A204.1 (cell line): ENCODE results near the gene ADISSP.

Experiments
- FAIRE-seq: peaks from 2 replicates; lab custom pipeline; 2012; peaks lifted over from hg19 to GRCh38; lab: Jason Lieb, UNC

ADISSP gene

DNA sequence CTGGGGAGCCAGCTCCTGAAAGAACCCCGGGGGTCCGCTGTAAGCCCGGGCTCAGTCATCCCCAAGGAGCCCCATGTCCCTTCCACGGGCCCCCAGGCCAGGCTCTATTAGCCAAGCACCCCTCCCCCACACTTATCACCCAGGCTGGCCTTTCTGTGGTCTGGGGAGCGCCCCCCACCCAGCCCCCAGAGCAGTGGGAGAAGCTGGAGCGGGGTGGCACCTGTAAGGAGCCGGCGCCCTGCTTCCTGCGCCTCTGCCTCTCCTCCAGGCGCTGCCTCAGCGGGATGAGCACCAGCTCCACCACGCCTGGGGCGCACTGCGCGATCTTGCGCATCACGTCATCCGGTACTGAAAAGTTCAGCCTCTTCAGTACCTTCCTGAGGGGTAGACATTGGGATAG is 11.4 kb upstream of the ADISSP start:
- FAIRE-seq, result no peak

DNA sequence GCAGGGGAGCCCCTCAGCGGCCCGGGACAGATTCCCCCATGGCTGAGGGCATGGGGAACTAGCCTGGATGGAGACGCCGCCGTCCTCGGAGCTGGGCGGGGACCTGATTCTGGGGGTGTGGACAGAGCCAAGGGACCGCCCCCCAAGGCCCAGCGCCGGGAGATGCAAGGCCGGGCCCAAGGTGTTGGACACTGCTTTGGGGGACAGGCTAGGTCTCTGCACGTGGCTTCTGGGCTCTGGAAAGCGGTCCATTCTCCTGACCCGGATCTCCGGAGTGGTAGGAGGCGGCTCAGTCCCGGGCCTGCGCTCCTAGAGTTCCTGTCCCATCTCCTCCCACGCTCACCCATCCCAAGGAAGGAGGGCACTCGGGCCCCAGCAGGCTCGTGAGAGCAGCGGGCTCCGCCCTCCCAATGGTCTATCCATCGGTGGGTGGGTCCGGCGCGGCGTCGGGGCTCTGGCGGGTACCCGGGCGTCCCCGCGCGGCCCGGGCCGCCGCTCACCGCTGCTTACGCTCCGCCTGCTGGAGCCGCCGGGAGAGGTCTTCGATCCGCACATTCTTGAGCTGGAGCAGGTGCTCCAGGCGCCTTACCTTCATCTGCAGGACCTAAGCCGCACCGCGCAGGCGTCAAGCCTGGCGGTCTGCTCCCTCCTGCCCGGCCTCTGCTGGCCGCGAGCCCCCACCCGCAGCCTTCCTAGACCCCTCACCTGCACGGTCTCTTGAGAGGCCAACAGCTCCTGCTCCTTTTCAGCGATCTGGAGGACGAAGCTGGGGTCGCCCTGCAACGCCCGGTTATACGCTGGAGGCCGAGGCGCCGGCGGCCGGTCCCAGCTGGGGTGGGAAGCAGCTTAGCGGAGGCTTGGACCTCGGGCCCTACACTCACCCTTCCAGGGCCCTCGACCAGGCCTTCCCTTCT is 10.4 kb upstream of the ADISSP start:
- no peak for FAIRE-seq

DNA sequence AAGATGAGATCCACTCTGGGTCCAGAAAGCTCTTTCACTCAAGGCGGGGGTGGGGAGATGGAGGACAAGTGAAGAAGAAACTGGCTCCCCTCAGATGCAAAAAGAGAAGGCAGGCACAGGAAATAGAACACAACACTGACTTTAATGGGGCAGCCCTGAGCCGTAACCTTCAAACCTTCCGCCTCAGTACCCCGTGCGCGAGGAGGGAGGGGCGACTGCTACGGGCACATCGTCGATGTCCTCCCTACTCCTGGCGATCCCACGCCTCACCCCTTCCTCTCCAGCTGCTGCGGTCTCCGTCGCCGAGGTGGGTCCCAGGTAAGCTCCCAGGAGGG is 9.8 kb upstream of the ADISSP start:
- no peak for FAIRE-seq

DNA sequence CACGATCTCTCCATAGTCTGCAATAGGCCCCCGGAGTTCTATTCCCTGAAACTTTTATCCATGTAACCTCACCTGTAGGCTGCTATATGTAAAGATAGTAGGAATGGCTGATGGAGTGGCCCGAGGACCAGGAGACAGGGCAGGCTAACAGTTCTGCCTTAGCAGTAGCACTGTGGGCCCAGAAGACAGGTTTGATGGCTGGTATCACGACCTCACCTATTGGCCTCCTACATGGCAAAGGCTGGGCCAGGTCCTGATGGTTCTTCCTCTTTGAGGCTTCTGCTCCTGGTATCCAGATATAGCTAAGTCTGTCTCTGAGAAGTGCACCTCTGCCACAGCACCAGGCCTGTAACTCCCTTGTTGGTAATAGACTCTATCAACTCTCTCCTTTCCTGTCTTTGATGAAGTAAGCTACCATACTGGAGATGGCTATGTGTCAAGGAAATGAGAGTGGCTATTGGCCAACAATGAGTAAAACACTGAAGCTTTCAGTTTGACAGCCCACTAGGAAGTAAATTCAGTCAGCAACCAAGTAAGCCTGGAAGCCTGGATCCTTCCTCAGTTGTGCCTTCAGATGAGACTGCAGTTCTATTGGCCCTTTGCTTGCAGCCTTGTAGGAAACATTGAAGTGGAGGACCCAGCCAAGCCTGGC is 8.0 kb upstream of the ADISSP start:
- FAIRE-seq, result no peak

DNA sequence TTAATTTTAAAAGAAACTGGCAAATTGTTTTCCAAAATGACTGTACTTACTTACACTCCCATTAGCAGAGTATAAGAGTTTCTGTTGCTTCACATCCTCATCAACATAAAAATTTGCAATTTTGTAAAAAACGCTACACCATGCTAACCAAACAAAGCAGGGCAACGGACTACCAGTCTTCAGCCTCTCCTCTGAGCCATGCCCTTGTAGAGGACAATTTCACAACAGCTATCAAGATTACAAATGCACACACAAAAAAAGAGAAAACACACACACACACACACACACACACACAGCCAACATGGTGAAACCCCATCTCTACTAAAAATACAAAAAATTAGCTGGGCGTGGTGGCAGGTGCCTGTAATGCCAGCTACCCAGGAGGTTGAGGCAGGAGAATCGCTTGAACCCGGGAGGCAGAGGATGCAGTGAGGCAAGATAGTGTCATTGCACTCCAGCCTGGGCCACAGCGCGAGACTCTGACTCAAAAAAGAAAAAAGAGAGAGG is 4.1 kb upstream of the ADISSP start:
- no peak for FAIRE-seq

DNA sequence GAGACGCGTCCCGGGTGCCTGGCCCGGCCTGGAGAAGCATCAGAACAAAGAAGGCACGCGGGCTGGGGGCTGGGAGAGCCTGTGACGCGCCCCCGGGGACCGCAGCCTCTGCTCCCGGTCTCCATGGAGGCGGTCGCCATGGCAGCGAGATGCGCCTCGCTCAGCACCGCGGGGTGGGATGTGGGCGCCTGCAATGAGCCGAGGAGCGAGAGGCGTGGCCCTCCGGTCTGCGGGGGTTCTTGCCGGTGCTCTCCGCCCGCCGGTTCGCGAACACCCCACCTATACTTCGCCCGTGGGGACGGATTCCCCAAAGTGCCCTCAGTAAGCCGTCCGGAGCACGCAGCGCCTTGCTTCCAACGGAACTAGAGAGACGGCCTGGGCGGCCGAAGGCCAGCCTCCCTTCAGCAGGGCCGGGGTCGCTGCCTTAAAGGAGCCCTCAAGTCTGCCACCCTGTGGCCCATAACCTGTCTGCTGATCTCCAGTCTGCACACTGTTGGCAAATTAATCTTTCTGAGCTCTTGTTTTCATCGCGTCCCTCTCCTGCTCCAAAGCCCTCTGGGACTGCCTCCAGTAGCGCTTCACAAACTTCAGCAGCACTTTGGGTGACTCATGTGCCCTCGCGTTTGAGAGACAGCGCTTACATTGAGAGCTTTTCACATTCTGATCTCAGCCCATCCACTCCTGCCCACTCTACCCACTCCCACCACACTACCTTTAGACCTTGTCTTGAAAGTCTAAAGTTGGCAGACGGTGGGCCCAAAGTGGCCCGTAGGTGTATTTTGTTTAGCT is 983 bp upstream of the ADISSP start:
- no peak for FAIRE-seq

DNA sequence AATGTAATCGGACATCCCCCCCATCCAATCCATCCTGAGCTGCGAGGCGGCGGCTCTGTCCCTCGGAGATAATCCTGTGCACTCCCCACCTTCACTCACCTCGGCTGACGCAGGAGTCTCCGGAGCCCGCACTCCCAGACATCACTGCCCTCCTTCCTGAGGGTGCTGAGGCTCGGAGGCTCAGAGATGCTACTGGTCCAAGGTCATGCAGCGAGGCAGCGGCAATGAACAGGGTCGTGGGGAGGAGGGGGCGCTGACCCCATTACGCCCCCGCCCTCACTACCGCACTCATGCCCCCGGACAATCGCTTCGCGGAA is 485 bp downstream of the ADISSP start:
- FAIRE-seq, result no peak

DNA sequence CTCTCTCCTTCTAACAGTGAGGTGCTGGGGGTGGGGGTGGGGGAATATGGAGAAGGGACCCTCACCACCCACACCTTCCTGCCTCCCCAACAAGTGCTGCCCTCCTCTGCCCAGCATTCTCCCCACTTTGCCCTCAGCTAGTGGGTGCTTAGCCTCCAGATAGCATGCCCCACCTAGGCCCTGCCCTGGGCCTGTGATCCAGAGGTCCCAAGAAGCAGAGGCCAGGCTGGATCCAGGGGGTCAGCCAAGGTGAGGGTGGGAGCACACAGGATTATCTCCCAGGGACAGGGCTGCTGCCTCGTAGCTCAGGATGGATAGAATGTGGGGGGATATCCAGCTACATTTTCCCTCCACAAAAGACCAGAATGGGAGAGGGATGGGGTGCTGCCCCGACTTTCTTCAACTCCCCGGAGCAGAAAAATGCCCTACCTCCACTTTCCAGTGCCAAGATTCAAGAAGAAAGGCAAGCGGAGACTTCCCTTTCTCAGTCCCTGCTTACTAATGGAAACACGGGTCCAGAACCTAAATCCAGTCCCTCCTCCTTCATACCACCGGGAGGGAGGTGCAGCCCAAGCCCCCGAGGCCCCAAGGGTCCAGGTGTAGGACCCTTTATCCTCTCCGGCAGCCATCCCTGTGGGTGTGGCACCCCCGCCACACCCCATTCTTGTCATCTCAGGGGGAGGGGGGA is 987 bp downstream of the ADISSP start:
- FAIRE-seq, result no peak

DNA sequence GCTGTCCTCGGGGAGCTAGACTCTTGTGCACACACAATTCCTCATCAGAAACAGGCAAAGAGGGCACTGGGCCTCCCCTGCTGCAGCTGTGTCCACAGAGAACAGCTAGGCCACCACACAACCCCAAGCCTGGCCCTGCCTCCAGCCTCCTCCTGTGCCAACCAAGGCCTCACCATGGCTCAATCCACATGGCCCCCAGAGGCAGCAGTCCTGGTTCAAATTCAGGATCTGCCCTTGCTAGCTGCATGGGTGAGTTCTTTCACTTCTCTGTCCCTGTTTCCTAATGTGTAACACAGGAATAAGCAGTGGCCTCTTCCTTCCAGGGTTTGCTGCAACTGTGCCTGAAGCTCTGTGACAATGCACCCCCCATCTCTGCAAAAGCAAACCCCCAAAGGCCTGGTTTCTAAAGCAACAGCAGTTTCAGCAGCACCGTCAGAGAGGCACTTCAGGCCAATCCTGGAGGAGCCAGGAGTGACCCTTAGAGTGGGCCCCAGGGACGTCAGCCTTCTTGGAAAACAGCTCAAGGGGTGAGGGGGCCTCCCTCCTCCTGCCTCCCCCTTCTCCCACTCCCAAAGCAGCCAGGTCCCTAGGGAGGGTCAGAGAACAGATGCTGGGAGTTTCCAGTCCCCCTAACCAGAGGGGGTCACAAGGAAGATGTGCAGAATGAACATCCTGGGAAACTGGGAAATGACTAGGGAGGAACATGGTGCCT is 2.2 kb downstream of the ADISSP start:
- no peak for FAIRE-seq

DNA sequence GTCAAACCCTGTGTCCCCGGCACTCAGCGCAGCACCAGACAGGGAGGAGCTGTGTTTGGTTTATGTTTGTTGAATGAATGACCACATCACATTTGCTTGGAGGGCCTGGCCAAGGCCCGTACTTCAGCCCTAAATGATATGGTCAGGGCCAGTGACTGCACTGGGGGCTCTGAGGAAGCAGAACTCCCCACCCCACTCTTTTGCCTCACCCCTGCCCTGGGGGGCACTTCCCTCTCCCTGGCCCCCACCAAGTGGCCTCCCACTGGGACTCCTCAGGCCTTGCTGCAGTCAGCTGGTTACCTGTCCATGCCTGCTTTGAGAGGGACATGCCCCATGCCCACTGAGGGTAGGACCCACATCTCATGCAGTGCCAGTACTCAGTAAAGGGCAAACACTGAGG is 2.9 kb downstream of the ADISSP start:
- FAIRE-seq, result no peak

DNA sequence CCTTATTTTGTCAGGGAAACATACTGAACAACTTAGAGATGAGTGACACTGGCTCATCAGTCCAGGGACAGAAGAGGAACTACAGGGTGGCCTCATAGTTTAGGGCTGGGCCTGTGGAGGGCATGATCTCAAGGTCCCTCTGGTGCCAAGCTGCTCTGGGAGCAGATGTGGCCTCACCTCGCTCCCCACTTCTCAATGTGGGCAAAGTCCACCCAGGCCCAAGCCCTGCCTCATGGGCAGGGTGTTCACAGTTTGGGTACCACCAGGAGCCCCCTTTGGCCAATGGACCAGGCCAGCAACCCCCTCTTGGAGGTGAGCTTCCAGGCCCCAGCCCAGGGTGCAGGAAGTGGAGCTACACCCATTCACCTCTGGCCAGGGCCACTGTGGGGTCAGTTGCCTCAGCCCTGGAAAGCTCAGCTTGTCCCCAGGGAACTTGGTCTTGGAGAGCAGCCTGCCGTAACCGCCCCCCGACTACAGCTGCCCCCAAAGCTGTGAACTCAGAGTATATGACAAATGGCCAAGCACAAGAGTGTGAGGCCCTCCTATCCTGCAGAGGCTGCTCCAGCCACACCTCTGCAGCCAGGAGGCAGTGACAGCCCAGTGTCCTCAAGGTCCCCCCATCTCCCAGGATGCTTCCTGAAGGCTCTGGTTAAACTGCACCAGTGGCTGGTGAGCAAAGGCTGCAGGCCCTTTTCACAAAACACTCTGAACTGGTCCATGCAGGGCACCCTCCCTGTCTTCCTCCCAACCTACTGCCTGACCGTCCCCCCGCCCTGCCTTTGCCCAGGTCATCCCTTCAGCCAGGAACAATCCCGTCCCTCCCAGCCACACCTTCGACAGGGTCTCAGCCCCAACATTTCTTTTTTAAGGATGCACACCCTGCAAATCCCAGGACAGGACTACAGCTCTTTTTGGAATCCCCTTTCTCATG is 3.6 kb downstream of the ADISSP start:
- FAIRE-seq, result no peak

DNA sequence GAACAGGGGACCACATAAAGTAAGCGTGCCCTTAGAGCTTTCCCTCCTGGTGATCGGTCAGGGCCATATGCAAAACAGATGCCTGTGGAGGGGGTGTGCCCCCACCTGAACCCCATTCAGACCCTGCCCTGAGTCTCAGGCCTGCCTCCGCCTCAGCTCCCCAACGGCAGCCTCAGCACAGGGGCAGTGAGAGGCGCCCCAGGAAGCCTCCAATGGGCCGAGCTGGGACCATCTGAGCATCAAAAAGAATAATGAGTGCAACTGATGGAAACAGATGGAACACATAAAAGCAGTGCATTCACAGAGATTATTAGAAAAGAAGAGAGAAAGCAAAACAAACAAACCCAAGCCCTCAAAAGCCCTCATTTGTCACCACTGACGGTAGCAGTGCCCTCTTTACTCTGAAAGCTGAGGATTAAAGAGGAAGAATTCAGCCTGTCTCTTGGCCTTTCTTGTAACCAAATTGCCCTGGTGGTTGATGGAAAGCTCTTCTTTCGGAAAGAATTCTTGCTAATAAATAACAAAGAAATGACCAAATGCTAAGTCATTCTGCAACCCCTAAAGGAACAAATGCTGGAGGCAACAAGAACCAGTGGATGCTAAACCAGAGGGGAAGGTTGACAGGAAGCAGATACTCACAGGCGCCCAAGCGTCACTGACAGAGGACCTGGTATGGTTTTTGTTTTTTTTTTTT is 6.8 kb downstream of the ADISSP start:
- no peak for FAIRE-seq

DNA sequence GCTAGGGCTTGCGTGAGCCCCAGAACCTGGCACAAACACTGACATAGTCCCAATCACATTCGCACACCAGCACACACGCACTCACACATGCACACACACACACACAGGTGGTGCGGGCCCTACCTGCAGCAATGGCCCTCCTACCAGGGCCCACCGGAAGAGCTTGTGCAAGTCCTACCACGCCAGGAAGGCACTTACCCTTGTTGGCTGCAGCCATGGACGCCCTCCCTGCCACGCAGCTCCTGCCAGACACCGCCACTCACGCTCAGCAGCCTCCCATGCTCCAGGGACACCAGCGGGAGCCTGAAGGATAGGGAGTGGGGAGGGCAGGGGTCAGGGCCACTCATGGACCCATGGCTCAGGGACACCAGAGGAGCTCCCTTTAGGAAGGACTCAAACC is 7.7 kb downstream of the ADISSP start:
- FAIRE-seq, result no peak

DNA sequence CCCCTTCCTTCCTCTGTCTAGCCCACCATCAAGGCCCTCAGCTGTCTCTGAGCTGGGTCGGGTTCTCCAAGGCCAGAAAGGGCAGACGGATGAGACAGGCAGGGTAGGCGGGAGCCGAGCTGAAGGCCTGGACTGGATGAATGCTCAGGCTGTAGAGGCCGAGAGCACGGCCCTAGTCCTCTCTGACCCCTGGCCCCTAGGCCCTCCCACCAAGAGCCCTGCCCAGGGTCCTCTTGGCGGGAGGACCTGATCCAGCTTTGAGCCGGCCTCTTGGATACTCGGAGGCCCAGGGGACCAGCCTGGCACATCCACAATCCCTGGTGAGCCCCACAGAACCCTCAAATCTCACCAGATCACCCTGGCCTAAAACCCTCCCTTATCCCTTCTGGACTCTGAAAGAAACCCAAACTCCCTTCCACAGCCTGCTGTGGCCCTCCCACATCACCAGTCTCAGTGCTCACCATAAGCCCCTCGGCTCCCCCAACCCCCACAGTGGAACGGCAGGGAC is 8.2 kb downstream of the ADISSP start:
- no peak for FAIRE-seq

DNA sequence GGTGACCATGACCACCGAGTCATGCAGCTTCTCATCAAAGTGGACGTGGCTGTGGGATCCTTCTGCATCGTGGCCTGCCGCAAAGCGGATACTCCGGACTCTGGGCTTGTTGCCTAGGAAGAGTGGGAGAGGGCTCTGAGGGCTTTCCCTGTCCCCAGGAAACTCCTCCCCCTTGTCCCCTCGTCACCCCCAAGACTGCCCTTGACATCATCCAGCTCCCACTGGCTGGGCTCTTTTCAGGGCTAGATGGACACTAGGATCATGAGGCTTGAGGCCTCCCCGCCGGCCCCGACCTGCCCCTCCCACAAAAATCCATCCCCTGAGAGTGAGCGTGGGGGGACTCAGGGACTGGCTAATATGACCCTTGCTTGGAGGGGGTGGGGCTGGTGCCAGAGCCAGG is 9.0 kb downstream of the ADISSP start:
- no peak for FAIRE-seq

DNA sequence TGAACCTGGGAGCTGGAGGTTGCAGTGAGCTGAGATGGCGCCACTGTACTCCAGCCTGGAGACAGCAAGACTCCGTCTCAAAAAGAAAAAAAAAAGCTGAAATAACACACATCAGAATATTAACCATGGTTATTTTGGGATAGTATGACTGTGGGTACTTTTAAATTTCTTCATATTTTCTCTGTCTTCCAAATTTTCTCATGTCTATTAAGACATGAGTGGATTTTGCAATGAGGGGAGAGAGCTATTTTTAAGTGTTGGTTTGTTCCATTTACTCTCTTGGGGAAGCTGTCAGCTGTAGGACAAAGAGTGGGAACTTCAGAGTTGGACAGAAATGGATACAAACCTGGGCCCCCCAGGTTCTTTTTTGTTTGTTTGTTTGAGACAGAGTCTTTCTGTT is 10.3 kb downstream of the ADISSP start:
- FAIRE-seq, result no peak

DNA sequence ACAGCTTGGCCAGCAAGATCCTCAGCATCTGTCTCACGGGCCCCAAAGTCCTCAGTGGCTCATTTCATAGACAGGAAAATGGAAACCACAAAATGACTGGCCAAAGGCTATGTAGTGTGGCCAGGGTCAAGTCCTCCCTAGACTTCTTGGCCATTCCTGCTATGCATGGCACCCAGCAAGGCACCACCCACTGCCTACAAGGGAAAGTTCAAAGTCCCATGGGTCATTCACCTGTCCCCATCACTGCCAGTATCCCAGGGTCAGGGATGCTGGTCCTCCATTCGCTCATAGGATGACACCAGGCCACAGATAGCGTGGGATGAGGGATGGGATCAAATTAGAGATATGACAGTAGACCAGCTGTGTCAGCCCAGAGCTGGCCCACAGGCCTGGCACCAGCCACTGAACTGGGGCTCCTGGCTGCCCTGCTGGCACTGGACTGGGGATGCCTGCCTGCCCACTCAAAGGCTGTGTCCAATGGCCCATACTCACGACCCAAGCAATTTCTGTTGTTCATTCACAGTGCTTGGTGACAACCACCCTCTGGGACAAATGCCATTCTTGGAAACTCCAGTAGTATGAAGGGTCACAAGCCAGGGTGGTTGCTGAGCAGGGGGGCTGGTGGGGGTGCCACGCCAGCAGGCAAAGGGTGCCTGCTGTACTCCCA is 11.6 kb downstream of the ADISSP start:
- FAIRE-seq, result no peak

DNA sequence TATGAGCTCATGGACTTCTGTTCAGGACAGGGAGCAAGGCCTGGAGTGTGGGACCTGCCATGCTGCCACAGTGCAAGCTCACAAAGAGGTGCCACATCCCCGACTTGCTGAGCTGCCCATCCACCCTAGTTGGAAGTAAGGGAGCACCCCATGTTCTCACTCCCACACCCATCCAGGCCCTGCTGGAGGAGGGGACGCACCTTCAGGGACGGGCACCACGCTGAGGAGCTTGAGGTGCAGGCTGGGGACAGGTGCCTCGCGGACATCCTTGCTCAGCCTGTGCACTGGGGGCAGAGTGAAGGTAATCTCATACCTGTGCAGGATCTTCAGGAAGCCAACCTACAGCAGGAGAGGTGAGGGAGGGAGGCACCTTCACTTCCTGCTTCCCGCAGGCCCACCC is 12.3 kb downstream of the ADISSP start:
- FAIRE-seq, result no peak

DNA sequence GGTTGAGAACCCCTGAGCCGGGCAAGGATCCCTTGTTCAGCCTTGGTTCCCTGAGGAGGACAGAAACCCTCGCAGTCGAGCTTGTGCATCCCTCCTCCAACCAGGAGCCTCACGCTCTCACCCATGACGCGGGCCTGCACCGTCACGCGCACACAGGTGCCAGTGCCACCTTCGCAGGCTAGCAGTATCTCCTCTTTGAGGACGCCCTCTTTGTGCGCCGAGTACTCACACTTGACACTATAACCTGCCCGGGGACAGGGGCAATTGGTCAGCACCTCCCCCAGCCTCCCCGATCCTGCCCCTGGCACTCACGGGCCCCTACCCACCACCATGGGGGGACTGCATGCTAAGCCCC is 13.3 kb downstream of the ADISSP start:
- no peak for FAIRE-seq
